Progenitor cell of endocrine pancreas (in vitro differentiated cells): ENCODE data around the gene MRPS17. TPM values are rescaled to one million over a fixed set of nuclear protein-coding genes. Genes with fewer than 3 reads are reported as not detected.
A peak's percentile ranks its signal among the peaks of the same experiment; 100 is the strongest.

ENCODE experiments used
- DNase-seq: peaks from one replicate; pipeline ENCODE4 v3.0.0; 2021; ENCODE audit warnings: low spot score; ENCODE audit not compliant: unreplicated experiment
- H3K27ac Mint-ChIP-seq: 2 replicates; pipeline ENCODE4 v1.8.0; 2021; ENCODE audit warnings: mild to moderate bottlenecking, moderate library complexity, mixed read lengths
- H3K27me3 Mint-ChIP-seq: 2 replicates; pipeline ENCODE4 v1.8.0; 2021; ENCODE audit warnings: mixed read lengths
- H3K36me3 Mint-ChIP-seq: 2 replicates; pipeline ENCODE4 v1.8.0; 2022; ENCODE audit warnings: mixed read lengths; ENCODE audit not compliant: insufficient read depth
- H3K4me1 Mint-ChIP-seq: 2 replicates; pipeline ENCODE4 v1.8.0; 2021; ENCODE audit warnings: low read depth, mixed read lengths
- H3K4me3 Mint-ChIP-seq: 2 replicates; pipeline ENCODE4 v1.8.0; 2021; ENCODE audit warnings: low read depth, mild to moderate bottlenecking, moderate library complexity, mixed read lengths
- H3K9me3 Mint-ChIP-seq: 2 replicates; pipeline ENCODE4 v1.8.0; 2021; ENCODE audit warnings: low read depth, mixed read lengths
- long read RNA-seq: library from polyadenylated mRNA; unstranded; transcript quantifications from one replicate; pipeline ENCODE4 v2.0.0, GENCODE V29; 2020
- total RNA-seq: library from RNA; stranded (reverse); gene quantifications from 2 replicates; pipeline ENCODE4 v1.2.1, GENCODE V29; 2021
- TF ChIP-seq, protein P1 (sequence below): fragments of 200-600 bp; sonication (generic); IDR thresholded peaks from one replicate; pipeline ENCODE4 v1.5.0; 2021; ENCODE audit warnings: antibody characterized with exemption, mild to moderate bottlenecking; ENCODE audit not compliant: unreplicated experiment

MRPS17 gene
- 15.8 and 16.3 TPM in 2 replicates for total RNA-seq
- long read RNA-seq, transcript MRPS17-201 (3 exons, 1,845 nt) = major isoform, 17 of 22 reads
- long read RNA-seq, partial matches to known transcripts = 3 of 22 reads
- long read RNA-seq, other reads (novel, unspliced or antisense) = 2 of 22 reads

DNA sequence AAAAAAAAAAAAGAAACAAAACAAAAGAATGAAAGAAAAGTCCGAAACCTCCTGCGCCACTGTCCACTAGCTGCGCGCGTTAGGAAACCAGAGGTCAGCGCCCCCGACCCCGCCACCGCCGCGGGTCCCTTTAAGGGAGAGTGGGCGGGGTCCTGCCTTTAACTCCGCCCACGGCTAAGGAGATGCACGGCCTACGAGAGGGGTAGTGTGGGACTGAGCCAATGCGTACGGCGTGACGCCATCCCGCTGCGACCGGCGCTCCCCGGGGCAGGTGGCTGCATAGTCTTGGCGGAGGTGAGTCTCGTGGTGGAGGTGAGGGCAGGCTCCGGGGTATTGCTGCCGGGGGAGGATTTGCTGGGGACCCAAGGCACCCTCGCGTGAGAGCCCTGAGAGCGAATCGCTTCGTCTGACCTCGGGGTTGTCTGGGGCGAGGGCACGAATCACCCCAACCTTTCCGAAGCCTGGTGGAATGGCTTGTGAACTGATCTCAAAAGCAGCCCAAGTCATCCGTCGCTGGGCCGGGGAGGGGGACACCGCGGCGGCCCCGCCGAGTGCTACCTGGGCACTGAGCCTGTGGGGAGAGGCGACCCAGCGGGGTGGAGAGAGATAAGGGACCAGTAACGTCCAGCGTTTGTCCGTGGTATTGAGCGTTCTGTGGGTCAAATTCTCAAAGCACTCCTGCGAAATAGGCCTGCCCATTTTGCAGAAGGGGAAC, at the start of gene MRPS17:
Gene MRPS17 (plus strand): TSS at position 241 of the 715 bp plus-strand sequence. CDS start 1,319 bp downstream, outside the sequence.
- H3K27me3 Mint-ChIP-seq = no peaks in the 10 kb centered on the region
- peak within 1 kb of the TSS; percentile 92 for H3K4me3 Mint-ChIP-seq
- H3K36me3 Mint-ChIP-seq = peaks cover 4% of the 10 kb centered on the region
- H3K27ac Mint-ChIP-seq = peak within 1 kb of the TSS; percentile 97
- peak; percentile 86 for DNase-seq
- TF ChIP-seq, protein P1, sequence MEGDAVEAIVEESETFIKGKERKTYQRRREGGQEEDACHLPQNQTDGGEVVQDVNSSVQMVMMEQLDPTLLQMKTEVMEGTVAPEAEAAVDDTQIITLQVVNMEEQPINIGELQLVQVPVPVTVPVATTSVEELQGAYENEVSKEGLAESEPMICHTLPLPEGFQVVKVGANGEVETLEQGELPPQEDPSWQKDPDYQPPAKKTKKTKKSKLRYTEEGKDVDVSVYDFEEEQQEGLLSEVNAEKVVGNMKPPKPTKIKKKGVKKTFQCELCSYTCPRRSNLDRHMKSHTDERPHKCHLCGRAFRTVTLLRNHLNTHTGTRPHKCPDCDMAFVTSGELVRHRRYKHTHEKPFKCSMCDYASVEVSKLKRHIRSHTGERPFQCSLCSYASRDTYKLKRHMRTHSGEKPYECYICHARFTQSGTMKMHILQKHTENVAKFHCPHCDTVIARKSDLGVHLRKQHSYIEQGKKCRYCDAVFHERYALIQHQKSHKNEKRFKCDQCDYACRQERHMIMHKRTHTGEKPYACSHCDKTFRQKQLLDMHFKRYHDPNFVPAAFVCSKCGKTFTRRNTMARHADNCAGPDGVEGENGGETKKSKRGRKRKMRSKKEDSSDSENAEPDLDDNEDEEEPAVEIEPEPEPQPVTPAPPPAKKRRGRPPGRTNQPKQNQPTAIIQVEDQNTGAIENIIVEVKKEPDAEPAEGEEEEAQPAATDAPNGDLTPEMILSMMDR = no peak
- peaks cover 7% of the 10 kb centered on the region for H3K4me1 Mint-ChIP-seq
- H3K9me3 Mint-ChIP-seq = no peaks in the 10 kb centered on the region

- Mint-ChIP-seq H3K27ac (no peak overlapping the region), H3K27me3 (no peaks in the 10 kb centered on the region), H3K4me1 (no peaks in the 10 kb centered on the region), H3K4me3 (no peak overlapping the region), H3K9me3 (peaks cover 11% of the 10 kb centered on the region), H3K36me3 (peaks cover 38% of the 10 kb centered on the region)
- DNase-seq = no peak
- TF ChIP-seq, protein P1 = no peak
Observed at GRCh38 chr7:55903985-55904759, 47.5 kb upstream of the MRPS17 start.

DNA sequence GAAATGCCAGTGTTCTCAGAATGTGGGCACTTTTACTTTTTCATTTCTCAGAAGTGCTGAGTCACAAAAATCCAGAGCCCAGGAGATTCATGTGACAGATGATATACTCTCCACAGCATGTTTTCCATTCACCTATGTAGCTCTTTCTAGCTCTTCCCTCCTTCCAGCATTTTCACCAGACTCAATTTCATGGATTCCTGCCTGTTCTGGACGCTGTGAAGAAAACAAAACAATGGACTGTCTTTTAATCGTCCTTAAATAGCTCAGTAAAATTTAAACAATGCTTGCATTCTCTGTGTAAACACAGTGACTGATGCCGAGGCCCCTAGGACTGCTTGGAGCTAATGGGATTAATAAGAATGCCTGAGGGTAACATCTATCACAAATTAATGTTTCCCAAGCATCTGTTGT, 38.9 kb upstream of the MRPS17 start:
- DNase-seq = no peak
- Mint-ChIP-seq H3K9me3 (no peaks in the 10 kb centered on the region), H3K27me3 (no peaks in the 10 kb centered on the region), H3K4me1 (no peaks in the 10 kb centered on the region), H3K36me3 (peaks cover 22% of the 10 kb centered on the region), H3K4me3 (no peak overlapping the region), H3K27ac (peak overlapping the region; percentile 47)
- TF ChIP-seq, protein P1 = no peak

- TF ChIP-seq, protein P1 = no peak
- Mint-ChIP-seq H3K36me3 (peaks cover 31% of the 10 kb centered on the region), H3K4me3 (no peak overlapping the region), H3K4me1 (no peaks in the 10 kb centered on the region), H3K9me3 (no peaks in the 10 kb centered on the region), H3K27me3 (no peaks in the 10 kb centered on the region), H3K27ac (no peak overlapping the region)
- no peak for DNase-seq
Observed at GRCh38 chr7:55917771-55918170, 33.9 kb upstream of the MRPS17 start.

GRCh38 chr7:55928006-55928767, 23.5 kb upstream of the MRPS17 start:
- Mint-ChIP-seq H3K36me3 (peaks cover 39% of the 10 kb centered on the region), H3K27me3 (no peaks in the 10 kb centered on the region), H3K9me3 (peaks cover 5% of the 10 kb centered on the region), H3K4me3 (no peak overlapping the region), H3K4me1 (no peaks in the 10 kb centered on the region), H3K27ac (no peak overlapping the region)
- TF ChIP-seq, protein P1 = no peak
- DNase-seq = no peak
